Measurements from ENCODE around the gene ZNF208.
"Not testable (repeated sequence)": the region's sequence is repeated elsewhere in the genome, so short reads cannot be mapped to it uniquely, and the experiment has no call there.

The ZNF208 gene

DNA sequence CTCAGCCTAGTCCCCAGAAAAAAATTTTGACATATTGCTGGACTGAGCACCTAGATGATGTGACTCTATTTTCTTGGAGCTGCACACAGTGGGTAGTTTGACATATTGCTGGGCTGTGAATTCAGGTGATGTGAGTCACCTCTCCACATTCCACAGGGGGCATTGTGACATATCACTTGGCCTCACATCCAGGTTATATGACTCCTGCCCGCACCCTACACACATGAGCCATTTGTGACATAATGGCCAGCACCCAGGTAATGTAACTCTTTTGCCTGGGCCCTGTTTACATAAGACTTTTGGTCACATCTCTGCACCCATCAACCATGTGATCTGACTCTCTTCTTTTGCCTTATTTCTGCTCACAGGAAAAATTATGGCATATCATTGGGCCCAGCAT, 119.7 kb downstream of the ZNF208 start:
- no peak for TF ChIP-seq CTCF (IDR thresholded peaks at IDR 0.05; ENCODE audit: poor library complexity, severe bottlenecking)
- H3K36me3 ChIP-seq (ENCODE audit: low read depth): no peaks in the 10 kb centered on the region
- no peak overlapping the region for H3K4me3 ChIP-seq (ENCODE audit: severe bottlenecking)
- ATAC-seq (ENCODE audit: low read depth): no peak
- peaks cover 3% of the 10 kb centered on the region for H3K9me3 ChIP-seq (ENCODE audit: severe bottlenecking)
- no peaks in the 10 kb centered on the region for H3K27me3 ChIP-seq (ENCODE audit: insufficient read depth, poor library complexity, severe bottlenecking)
- H3K4me1 ChIP-seq (ENCODE audit: insufficient read depth, poor library complexity, severe bottlenecking): no peaks in the 10 kb centered on the region
- no peak for DNase-seq (ENCODE audit: low spot score)
- no peak overlapping the region for H3K27ac ChIP-seq (ENCODE audit: poor library complexity, severe bottlenecking)

DNA sequence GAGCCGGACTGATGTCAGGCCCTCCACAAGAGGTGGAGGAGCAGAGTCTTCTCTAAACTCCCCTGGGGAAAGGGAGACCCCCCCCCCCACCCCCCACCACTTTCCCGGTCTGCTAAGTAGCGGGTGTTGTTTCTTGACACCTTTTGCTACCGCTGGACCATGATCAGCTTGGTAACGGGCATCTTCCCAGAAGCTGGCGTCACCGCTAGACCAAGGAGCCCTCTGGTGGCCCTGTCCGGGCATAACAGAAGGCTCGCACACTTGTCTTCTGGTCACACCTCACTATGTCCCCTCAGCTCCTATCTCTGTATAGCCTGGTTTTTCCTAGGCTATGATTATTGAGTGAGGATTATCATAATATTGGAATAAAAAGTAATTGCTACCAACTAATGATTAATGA, 120.7 kb downstream of the ZNF208 start:
- H3K4me1 ChIP-seq (ENCODE audit: insufficient read depth, poor library complexity, severe bottlenecking); ATAC-seq (ENCODE audit: low read depth); H3K4me3 ChIP-seq (ENCODE audit: severe bottlenecking); H3K9me3 ChIP-seq (ENCODE audit: severe bottlenecking); H3K36me3 ChIP-seq (ENCODE audit: low read depth); DNase-seq (ENCODE audit: low spot score); H3K27me3 ChIP-seq (ENCODE audit: insufficient read depth, poor library complexity, severe bottlenecking); H3K27ac ChIP-seq (ENCODE audit: poor library complexity, severe bottlenecking): not testable (repeated sequence)

GRCh38 chr19:21885516-21885915, 125.2 kb downstream of the ZNF208 start:
- not testable (repeated sequence) for H3K9me3 ChIP-seq (ENCODE audit: severe bottlenecking)

GRCh38 chr19:21884786-21885185, 126.0 kb downstream of the ZNF208 start:
- not testable (repeated sequence) for H3K4me1 ChIP-seq (ENCODE audit: insufficient read depth, poor library complexity, severe bottlenecking); H3K9me3 ChIP-seq (ENCODE audit: severe bottlenecking); ATAC-seq (ENCODE audit: low read depth); DNase-seq (ENCODE audit: low spot score); H3K27ac ChIP-seq (ENCODE audit: poor library complexity, severe bottlenecking); H3K36me3 ChIP-seq (ENCODE audit: low read depth); H3K4me3 ChIP-seq (ENCODE audit: severe bottlenecking); H3K27me3 ChIP-seq (ENCODE audit: insufficient read depth, poor library complexity, severe bottlenecking)

More at GRCh38 chr19:21885516-21885915, 125.2 kb downstream of the ZNF208 start:
- H3K4me3 ChIP-seq (ENCODE audit: severe bottlenecking); H3K27me3 ChIP-seq (ENCODE audit: insufficient read depth, poor library complexity, severe bottlenecking); H3K36me3 ChIP-seq (ENCODE audit: low read depth); H3K27ac ChIP-seq (ENCODE audit: poor library complexity, severe bottlenecking); ATAC-seq (ENCODE audit: low read depth); H3K4me1 ChIP-seq (ENCODE audit: insufficient read depth, poor library complexity, severe bottlenecking); DNase-seq (ENCODE audit: low spot score): not testable (repeated sequence)

DNA sequence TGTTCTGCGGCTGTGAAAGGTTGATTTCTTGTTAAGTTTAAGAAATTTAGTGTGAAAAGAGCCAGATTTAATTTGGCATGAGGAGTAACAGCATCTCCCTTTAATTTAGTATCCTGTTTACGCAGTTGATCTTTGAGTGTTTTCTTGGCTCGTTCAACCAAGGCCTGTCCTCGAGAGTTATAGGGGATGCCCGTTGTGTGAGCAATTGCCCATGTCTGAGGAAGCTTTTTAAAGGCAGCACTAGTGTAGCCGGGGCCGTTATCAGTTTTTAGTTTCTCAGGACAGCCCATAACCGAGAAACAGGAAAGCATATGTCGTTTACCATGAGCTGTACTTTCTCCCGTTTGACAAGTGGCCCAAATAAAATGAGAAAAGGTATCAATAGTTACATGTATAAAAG, 127.2 kb downstream of the ZNF208 start:
- TF ChIP-seq CTCF (IDR thresholded peaks at IDR 0.05; ENCODE audit: poor library complexity, severe bottlenecking): no peak
- ATAC-seq (ENCODE audit: low read depth): no peak
- H3K36me3 ChIP-seq (ENCODE audit: low read depth): no peaks in the 10 kb centered on the region
- no peaks in the 10 kb centered on the region for H3K27me3 ChIP-seq (ENCODE audit: insufficient read depth, poor library complexity, severe bottlenecking)
- H3K27ac ChIP-seq (ENCODE audit: poor library complexity, severe bottlenecking): no peak overlapping the region
- H3K9me3 ChIP-seq (ENCODE audit: severe bottlenecking): no peaks in the 10 kb centered on the region
- H3K4me3 ChIP-seq (ENCODE audit: severe bottlenecking): no peak overlapping the region
- DNase-seq (ENCODE audit: low spot score): no peak
- H3K4me1 ChIP-seq (ENCODE audit: insufficient read depth, poor library complexity, severe bottlenecking): no peaks in the 10 kb centered on the region

Measured in RWPE2 (cell line).